Colonic mucosa (tissue), 4 donors: ENCODE results near the gene CIDEC. TPM values are rescaled to one million over a fixed set of nuclear protein-coding genes. Genes with fewer than 3 reads are reported as not detected.

Experiments
- DNase-seq: peaks from one replicate; pipeline ENCODE4 v3.0.0-alpha.2; 2020
- H3K27ac ChIP-seq: fragments of 200-600 bp; one replicate; pipeline ENCODE4 v1.8.0; 2021
- H3K27me3 ChIP-seq: fragments of 200-600 bp; one replicate; pipeline ENCODE4 v1.8.0; 2021
- H3K36me3 ChIP-seq: fragments of 200-600 bp; one replicate; pipeline ENCODE4 v1.8.0; 2021
- H3K4me1 ChIP-seq: fragments of 200-600 bp; one replicate; pipeline ENCODE4 v1.8.0; 2021; ENCODE audit warnings: mild to moderate bottlenecking
- H3K4me3 ChIP-seq: fragments of 200-600 bp; one replicate; pipeline ENCODE4 v1.8.0; 2021
- H3K9ac ChIP-seq, 2 donors: one replicate each; pipeline ENCODE4 v1.7.0; 2013; ENCODE audit warnings: control low read depth in 2 of 2, low read depth in 2 of 2, low read length in 2 of 2
- H3K9me3 ChIP-seq: fragments of 200-600 bp; one replicate; pipeline ENCODE4 v1.8.0; 2021
- CTCF ChIP-seq: fragments of 200-600 bp; IDR thresholded peaks from one replicate; pipeline ENCODE4 v1.8.0; 2022; ENCODE audit warnings: antibody characterized with exemption, mild to moderate bottlenecking
- intact Hi-C: fragments of 100-400 bp; cut with DNase I; formaldehyde crosslinking; loops from one replicate; pipeline ENCODE4 v1.14.1; 2022
- total RNA-seq, 2 donors: library from RNA; stranded (reverse); fragmentation: NEBNext Ultra II Directional in 1 of 2; extraction: Animal tissue kit (Norgen Biotek cat#: 25700) in 1 of 2; gene quantifications; one replicate each; pipeline ENCODE4 v1.2.1, GENCODE V29; 2021
- donor health status: healthy.
- donor health status: DM: no; HTN: no; CAD: no.
- donor health status: DM: no; HTN: no; CAD: no.

Gene CIDEC
- total RNA-seq: 1 to 10 TPM; 4.5 to 8.9 TPM

- H3K27me3 ChIP-seq: no peaks in the 10 kb centered on the region
- no peak within 1 kb of the TSS for H3K27ac ChIP-seq
Observed at GRCh38 chr3:9879830-9880549, at the start of gene CIDEC. Gene CIDEC, minus strand, starts transcription at chr3:9880253. Its CDS starts 1,767 bp downstream, at chr3:9878486.

GRCh38 chr3:9928158-9928557 lies 48.1 kb upstream of the CIDEC start:
- H3K27me3 ChIP-seq: no peaks in the 10 kb centered on the region
- no peaks in the 10 kb centered on the region for H3K9me3 ChIP-seq
- intact Hi-C loops: no loop called here
- no peak overlapping the region for H3K9ac ChIP-seq
- TF ChIP-seq CTCF: no peak
- H3K27ac ChIP-seq: no peak overlapping the region
- H3K4me3 ChIP-seq: no peak overlapping the region
- DNase-seq: no peak
- H3K36me3 ChIP-seq: no peaks in the 10 kb centered on the region
- no peaks in the 10 kb centered on the region for H3K4me1 ChIP-seq

More at GRCh38 chr3:9879830-9880549, at the start of gene CIDEC:
- DNase-seq: no peak
- Histone ChIP-seq H3K9me3 (no peaks in the 10 kb centered on the region), H3K9ac (no peak within 1 kb of the TSS), H3K36me3 (no peaks in the 10 kb centered on the region), H3K4me1 (no peaks in the 10 kb centered on the region), H3K4me3 (no peak within 1 kb of the TSS)
- intact Hi-C loops: no loop called here
- TF ChIP-seq CTCF: no peak

GRCh38 chr3:9918261-9919038 lies 38.4 kb upstream of the CIDEC start:
- Histone ChIP-seq H3K27ac (no peak overlapping the region), H3K4me1 (peaks cover 6% of the 10 kb centered on the region), H3K27me3 (no peaks in the 10 kb centered on the region), H3K36me3 (no peaks in the 10 kb centered on the region), H3K9ac (peak overlapping the region in 1 of 2 donors; percentile 63), H3K9me3 (no peaks in the 10 kb centered on the region), H3K4me3 (no peak overlapping the region)
- DNase-seq: no peak
- intact Hi-C loops: no loop called here
- no peak for TF ChIP-seq CTCF

GRCh38 chr3:9917820-9918219 lies 37.8 kb upstream of the CIDEC start:
- Histone ChIP-seq H3K4me1 (peaks cover 6% of the 10 kb centered on the region), H3K27ac (no peak overlapping the region), H3K36me3 (no peaks in the 10 kb centered on the region), H3K27me3 (no peaks in the 10 kb centered on the region), H3K9me3 (no peaks in the 10 kb centered on the region), H3K4me3 (no peak overlapping the region), H3K9ac (peak overlapping the region; percentile 63 to 90)
- TF ChIP-seq CTCF: no peak
- no peak for DNase-seq
- intact Hi-C loops: no loop called here

GRCh38 chr3:9916734-9917680 lies 37.0 kb upstream of the CIDEC start, which contains the start of gene IL17RC:
Gene IL17RC, plus strand, starts transcription at chr3:9917098. Its CDS starts 218 bp downstream, at chr3:9917316.
- Histone ChIP-seq H3K36me3 (no peaks in the 10 kb centered on the region), H3K9ac (peak within 1 kb of the TSS; percentile 81 to 90), H3K4me1 (peaks cover 6% of the 10 kb centered on the region), H3K27me3 (no peaks in the 10 kb centered on the region), H3K27ac (peak within 1 kb of the TSS; percentile 85), H3K9me3 (no peaks in the 10 kb centered on the region), H3K4me3 (peak within 1 kb of the TSS; percentile 57)
- peak; percentile 94 for DNase-seq
- TF ChIP-seq CTCF: no peak
- intact Hi-C loops: no loop called here
